HG02981 (cell line): Measurements from ENCODE around the gene TMEM245.
A peak's percentile ranks its signal among the peaks of the same experiment; 100 is the strongest.

Experiments used
- ATAC-seq: cut with Tn5 transposase; IDR thresholded peaks from one replicate; pipeline ENCODE4 v1.9.1; 2021; ENCODE audit warnings: mild to moderate bottlenecking, moderate library complexity; ENCODE audit not compliant: unreplicated experiment

TMEM245 gene

DNA sequence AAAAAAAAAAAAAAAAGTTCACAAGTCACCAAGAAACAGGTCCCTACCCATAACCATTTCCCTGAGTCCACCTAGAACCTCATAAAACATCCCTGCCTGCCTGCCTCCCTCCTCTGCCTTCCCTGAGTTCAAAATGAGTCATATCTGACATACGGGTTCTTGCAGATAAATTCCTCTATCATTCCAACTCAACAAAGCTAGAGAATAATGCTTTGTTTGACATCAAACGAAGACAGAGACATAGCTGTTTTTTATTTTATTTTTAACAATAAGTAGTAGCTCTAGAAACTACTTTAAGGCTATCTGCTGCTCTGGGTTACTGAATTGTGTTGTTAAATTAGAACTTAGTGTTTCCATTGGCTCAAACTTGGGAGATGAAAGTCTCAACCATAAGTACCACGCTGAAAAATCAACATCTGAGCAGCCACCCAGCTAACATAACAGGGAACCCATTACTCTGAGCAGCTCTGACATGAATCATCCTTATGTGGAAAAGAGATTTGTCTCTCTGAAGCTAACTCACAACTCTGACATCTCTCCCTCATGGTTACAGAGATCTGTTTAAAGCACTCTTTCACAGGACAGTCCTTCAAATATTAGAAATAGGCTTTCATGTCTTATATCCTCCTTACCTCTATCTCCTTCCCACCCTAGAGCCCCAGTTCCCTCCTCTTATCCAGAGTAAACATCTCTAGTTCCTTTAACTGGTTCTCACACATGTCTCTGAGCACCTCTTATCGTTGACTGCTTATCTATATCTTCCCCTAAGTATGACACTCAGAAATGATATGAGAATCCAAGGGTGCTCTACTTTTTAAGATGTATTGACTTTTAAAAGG lies 12.1 kb downstream of the TMEM245 start:
- no peak for ATAC-seq

DNA sequence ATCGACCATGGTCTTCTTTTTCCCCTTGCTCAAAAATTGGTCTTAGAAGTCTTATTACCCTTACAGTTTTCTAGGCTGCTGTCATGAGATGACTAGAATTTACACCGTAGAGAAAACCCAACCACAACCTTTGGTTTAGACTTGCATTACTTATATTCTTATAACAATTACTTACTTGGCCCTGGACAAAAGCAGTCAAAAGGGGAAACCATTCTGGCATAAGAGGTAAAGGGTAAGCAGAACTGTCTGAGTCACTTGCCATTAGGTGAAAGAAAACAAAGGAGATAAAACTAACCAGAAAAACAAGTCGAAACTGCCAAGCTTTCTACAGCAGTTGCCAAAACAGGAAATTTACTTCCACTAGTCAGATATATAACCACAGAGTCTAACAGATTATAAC lies 17.9 kb downstream of the TMEM245 start:
- ATAC-seq = peak; percentile 88

DNA sequence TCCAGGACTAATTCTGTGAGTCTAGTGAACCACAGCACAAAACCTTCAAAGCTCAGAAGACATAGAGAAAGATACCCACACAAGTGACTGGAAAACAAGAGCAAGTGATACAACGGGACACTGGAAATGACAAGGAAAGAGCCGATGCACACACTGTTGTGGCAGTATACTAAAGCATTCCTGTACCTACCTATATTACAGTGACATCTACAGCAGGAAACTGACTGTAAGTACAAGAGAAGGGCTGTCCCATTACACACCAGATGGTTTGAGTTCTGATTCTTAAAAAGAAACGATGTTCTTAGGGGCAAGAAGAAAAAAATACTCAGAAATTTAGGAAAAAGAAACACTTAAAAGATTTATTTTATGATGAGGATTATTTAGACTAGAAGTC lies 18.5 kb downstream of the TMEM245 start:
- no peak for ATAC-seq

DNA sequence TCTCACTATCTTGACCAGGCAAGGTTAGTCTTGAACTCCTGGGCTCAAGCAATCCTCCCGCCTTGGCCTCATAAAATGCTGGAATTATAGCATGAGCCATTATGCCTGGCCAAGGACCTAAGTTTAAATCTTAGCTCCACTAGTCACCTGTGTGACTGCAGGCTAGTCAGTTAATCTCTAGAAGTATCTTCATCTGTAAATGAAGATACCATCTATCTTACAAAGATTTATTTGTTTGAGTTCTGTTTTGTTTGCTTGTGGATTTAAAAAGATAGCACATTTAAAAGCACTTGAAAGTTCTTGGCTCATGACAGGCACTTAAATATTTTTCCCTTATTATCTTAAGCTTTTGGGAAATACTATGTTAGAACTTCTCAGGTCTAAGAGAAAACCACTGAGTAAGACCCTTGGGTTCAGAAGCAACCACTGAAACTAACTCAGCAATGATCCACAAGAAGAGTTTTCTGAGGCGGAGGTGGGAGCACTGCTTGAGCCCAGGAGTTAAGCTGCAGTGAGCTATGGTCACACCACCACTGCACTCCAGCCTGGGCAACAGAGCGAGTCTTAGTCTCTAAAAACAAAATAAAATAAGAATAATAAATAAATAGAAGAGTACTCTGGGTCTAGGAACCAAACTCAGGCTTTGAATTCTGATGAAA lies 19.1 kb downstream of the TMEM245 start:
- no peak for ATAC-seq

DNA sequence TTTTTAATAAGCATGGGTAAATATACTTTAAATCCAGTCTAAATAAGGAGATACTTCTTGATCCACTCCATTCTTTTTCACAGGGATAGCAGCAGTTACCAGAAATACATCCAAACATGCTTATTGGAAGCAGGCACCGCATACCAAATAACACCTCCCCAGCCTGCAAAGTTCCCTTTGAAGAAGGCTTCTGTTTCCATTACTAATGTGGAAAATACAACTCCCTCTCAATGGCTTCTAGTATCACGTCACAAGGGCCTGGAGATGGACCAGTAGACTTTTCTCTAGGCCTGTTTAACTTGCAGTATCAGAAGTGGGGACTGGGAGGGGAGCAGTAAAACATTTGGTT lies 20.8 kb downstream of the TMEM245 start:
- no peak for ATAC-seq

DNA sequence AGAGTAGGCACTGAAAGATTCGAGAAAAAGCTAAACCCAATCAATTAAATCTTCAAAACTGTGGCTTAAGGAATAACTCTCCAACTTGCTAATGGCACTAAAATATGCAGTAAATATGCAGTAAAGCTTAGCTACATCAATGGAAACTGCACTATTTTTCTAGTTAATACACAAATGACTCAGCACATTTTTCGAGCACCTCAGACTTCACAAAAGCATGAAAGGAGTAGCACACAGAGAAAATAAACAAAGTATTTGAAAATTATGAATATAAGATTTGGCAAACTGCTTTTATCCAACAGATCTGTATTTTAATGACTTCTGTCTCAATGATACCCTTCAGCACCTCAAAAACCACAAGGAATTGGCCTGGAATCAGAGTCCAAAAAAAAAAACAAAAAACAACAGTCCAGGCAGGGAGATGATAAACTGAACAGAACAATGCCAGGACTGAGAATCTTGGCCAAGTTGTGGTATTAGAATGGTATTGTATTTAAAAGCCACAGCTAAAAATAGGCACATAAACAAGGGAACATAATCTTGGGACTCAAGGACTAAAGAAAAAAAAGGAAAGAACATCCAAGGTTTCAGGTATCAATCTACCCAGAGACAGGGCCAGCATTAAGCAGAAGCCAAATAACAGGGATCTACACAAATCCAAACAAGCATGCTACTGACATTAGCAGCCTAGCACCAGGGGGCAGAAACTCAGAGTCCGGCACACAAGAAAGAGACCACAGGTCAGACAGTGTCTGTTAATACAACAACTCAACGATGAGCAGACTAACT lies 21.4 kb downstream of the TMEM245 start:
- ATAC-seq = no peak

DNA sequence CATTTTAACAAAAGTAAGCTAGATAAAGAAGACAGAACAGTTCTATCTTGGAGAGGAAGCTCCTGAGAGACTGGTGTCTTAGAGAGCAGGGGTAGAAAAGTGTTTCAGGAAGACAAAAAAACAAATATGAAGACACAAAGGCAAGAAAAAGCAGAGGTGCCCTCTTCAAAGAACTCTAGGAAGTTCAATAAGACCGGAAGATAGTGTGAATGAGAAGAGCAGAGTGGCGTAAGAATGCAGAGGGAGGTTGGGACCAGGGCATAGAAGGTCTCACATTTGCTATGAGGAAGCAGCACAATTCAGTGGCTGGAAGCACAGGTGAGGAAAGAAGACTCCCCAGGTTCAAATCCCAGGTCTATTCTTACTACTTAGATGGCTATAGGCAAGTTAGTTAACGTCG lies 22.6 kb downstream of the TMEM245 start:
- ATAC-seq = no peak

DNA sequence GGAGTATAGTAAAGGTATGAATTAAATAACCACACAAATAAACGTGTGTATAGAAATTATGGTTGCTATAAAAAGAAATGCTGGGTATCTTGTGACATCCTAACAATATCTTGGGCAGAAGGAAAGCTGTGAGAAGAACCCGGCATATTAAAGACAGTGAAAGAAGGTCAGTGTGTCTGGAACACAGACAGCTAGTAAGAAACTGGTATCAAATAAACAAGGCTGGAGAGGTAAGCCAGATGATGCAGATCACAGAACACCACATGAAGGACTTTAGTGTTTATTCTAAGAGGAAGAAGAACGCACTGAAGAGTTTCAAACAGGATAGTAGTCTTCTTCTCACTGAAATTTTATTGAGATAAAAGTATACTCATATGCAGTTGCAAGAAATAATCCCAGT lies 24.4 kb downstream of the TMEM245 start:
- ATAC-seq = no peak

DNA sequence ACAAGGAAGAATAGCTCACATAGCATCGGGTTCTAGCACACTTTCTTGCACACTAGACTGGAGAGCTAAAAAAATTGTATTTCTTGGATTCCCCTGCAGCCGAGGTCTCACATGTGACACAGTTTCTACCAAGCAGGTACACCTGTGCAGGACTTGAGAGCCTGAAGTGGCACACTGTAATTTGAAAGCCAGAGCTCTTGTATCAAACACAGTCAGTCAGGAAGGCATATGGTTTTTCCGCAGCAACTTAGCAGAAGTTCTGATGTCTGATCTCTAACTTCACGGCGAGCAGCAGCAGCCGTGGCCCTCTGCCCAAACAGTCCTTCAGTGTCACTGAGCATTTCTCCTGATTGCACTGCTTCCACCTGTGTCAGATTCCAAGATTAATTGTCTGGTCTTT lies 25.5 kb downstream of the TMEM245 start:
- no peak for ATAC-seq

DNA sequence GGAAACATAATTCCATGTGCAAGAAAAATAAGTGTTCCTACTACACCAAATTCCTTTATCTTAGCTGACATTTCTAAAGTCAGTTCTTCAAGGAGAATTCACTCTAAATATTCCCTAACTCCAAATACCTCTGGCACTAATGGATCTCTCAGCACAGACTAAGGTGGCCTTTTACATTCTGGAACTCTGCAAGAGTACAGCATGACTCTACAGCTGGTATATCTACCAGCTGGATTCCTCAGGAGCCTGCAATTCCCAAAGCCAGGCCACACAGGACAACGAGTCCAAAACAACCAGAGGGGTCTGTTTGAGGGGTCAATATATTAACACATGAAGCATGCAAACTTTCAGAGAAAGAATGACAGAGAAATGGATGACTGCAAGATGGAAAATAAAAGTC lies 27.2 kb downstream of the TMEM245 start:
- ATAC-seq = no peak

DNA sequence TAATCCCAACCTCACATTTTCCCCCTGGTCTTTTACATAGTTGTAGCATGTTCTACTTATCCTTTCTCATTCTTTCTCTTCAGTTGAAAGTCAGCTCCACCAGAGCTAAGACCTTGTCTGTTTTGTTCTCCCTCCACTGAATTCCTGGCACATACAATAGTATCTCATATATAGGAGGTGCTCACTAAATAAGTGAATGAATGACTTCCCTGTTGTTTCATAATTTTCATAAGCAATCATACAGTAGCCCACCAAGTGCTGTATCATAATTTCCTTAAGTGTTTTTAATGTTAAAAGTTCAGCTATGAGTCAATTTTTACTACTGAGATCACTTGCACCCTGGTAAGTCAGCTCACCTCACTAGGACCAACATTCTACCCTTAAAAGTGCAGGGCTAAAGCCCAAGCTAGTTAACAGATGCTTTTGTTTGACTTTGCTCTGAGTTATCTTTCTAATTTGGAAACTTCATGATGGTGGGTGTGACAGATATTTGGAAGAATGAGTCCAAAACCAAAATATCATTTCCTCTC lies 27.6 kb downstream of the TMEM245 start:
- no peak for ATAC-seq

DNA sequence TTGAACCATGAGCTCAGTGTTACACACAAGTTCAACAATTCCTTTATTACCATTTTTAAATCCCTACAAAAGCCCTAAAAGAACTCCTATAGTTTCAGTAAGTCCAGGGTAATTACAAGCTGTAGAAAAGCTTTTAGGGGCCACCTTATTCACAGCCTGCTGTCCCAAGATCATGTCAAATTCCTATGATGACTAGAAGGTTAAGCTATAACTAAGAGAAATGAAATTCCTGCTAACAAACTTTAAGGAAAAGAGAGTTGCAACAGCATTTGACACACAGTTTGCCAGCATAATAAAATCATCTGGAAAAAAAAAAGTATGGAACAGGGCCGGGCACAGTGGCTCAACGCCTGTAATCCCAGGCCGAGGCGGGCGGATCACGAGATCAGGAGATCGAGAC lies 31.5 kb downstream of the TMEM245 start:
- ATAC-seq = no peak

DNA sequence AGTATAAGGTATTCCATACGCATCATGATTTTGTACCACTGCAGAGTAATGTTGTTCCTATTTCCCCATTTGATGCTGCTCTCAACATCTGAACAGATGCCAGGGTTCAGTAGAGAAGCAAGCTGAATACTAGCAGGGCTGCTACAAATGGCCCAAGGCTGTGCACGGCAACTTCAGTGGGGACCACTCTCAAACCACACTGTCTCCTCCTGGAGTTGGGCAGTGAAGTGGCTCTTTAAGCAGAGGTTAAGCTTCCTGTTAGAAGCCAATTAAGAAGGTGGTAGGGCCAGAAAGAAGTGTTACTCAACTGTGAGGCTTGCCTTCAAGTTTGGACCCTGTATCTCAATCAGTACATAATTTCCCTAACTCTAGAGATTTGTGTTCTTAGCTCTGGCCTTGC lies 32.0 kb downstream of the TMEM245 start:
- ATAC-seq = no peak

DNA sequence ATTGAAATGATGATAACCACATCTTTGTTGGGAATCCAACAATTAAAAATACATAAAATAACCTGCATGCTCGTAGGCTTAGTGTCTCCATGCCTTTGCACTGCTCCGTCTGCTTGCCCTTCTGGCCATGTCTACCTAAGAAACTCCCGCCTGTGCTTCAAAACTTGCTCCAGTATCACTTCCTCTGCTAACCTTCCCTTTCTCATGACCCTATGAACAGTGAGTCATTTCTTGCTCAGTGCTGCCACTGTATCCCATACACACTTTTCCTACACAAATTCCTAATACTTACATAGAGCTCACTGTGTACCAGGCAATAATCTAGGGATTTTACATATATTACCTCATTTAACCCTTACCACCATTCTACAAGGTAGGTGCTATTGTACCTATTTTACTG lies 33.5 kb downstream of the TMEM245 start:
- no peak for ATAC-seq

DNA sequence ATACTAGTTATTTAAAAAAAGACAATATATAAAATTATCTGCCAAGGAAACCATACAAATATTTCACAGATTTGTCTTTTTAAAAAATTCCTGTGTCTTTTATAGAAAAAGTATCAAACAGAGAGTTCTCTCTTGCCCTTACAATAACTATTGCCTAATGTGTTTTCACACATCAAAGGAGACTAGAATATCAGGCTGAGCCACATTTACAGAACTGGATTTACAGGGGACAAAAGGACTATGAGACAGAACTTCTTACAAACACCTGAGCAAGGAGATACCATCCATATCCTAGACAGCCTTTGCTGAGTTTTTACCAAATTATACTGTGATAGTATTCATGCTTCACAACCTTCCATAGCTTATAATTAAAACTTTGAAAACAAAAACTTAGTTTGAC lies 34.2 kb downstream of the TMEM245 start:
- no peak for ATAC-seq

DNA sequence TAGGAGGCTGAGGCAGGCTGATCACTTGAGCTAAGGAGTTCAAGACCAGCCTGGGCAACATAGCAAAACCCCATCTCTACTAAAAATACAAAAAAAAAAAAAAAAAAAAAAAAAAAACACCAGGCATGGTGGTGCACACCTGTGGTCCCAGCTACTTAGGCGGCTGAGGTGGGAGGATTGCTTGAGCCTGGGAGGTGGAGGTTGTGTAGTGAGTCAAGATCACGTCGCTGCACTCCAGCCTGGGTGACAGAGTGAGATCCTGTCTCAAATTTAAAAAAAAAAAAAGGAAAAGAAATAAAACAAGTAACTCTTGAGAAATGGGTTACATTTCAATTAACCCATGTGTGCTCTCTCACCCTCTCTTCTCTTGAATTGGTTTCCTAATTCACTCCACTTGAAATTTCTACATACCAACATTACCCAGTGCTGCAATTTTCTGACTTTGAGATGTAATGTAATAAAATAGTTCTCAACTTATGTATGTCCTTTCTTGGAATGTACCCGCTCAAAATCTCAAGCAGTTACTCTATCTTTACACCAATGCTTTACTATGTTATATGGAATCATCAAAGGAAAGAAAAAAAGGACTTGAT lies 35.8 kb downstream of the TMEM245 start:
- ATAC-seq = no peak

DNA sequence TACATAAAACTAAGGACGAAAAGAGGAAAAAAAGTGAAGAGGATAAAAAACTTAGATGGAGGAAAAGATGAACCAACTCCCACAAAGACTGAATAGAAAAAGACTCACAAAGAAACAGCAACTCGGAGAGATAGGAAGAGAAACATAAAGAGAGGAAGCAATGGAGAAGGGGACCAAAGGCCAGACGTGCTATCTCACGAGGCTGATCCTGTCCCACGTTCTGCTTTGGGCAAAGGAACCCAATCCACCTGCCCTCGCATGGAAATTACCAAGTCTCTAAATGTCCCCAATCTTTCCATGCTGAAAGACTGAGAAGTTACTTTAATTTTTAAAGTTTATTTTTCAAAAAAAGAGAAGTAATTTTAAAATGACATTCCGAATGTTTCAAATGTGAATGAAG lies 36.6 kb downstream of the TMEM245 start:
- no peak for ATAC-seq

DNA sequence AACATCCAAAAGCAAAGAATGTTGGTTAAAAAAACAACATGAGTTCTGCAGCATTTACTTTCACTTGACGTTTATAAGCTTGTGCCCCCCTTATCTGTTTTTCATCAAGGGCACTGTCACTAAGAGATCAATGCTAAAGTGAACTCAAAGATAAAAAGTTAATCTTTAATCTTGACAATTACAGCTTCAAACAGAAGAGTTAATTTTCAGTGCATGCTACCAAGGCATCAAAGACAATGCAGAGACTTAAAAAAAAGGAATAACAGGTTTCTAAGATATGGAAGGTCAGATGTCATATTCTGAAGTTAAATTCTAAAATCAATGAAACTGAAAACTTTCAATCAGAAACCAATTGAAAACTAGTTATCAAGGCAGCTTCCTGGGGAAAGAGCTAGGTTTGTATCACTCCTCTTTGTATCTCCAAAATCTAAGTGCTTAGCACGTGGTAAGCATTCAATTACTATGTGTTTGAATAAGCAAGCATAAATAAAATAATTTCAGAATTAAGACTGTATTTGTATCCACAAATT lies 37.6 kb downstream of the TMEM245 start:
- ATAC-seq = no peak

DNA sequence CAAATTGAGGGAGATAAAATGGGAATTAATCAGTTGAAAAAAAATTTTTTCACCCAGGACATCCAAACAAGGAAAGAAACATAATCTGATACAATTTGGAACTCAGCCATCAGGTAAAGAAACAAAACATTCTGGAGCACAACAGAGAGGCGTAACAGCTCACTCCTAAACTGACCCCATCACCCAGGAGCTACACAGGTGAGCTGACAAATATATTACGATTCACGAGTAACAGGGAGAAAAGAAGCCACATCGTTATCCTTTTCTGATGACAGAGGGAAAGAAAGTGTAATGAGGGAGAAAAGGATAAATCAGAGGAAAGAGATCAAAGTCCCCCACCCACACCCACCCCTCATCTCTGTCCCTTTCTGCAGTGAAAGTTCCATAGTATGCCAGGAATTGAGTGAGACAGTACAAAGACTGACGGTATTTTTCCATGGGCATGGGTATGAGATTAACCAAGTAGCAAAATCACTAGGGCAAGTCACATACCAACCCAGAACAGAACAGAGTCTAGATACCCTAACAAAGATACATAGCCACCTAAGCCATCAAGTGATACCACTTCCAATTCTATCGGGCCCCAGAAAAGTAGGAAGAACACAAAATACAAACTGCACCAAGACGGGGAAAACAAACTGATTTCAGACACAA lies 45.4 kb downstream of the TMEM245 start:
- no peak for ATAC-seq

DNA sequence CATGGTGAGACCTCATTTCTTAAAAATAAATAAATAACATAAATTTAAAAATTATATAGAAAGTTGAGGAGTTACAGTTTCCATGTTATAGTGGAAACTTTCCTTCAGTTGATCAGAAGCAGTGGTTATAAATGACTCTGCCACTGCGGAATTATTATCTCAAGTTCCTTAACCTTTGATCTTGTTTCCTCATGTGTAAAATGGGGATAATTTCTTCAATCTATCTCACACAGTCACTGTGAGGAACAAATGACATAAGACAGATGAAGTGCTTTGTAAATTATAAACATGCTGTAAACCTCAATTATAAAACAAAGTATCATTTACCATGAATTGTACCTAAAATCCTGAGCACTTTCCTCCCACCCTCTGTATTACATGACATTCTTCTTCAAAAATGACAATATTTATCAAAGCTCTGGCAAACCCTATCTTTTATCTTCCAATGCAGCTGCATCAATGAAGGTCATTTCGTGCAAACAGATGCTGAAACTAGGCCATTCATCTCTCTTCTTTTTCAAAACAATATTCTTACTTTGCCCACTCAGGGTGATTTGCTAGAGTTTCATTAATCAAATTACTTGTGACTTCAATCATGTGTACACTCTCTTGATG lies 46.8 kb downstream of the TMEM245 start:
- no peak for ATAC-seq
